Ovary (tissue), 9 donors: ENCODE data around the gene LIMS2. TPM values are rescaled to one million over a fixed set of nuclear protein-coding genes. Genes with fewer than 3 reads are reported as not detected.

ENCODE experiments used
- DNase-seq, 5 donors: peaks; one replicate each; pipeline ENCODE4 v3.0.0-alpha.2; 2019 to 2020
- H3K27ac ChIP-seq, 2 donors: fragments of 200-600 bp; one replicate each; pipeline versions ENCODE4 v1.5.1 to v1.8.0; 2019 to 2022
- H3K27me3 ChIP-seq: fragments of 200-600 bp; one replicate; pipeline ENCODE4 v1.8.0; 2022
- H3K36me3 ChIP-seq: fragments of 200-600 bp; sonication (generic); one replicate; pipeline ENCODE4 v1.5.1; 2019
- H3K4me1 ChIP-seq: one replicate; pipeline ENCODE4 v1.8.1; 2013; ENCODE audit warnings: mild to moderate bottlenecking, moderate library complexity; ENCODE audit not compliant: insufficient read depth
- H3K4me3 ChIP-seq: fragments of 200-600 bp; sonication (generic); one replicate; pipeline ENCODE4 v1.5.1; 2017
- H3K9me3 ChIP-seq, 2 donors: fragments of 200-600 bp in 1 of 2; sonication (generic) in 1 of 2; one replicate each; pipeline versions ENCODE4 v1.5.1 to v1.8.1; 2013 to 2019; ENCODE audit warnings: mild to moderate bottlenecking in 1 of 2, moderate library complexity in 1 of 2
- CTCF ChIP-seq, 3 donors: fragments of 450-650 bp in 2 of 3; fragments of 200-600 bp in 1 of 3; IDR thresholded peaks; one replicate each; pipeline versions ENCODE4 v1.5.1 to v1.8.0; 2016 to 2022; ENCODE audit warnings: antibody characterized with exemption in 3 of 3, mild to moderate bottlenecking in 1 of 3
- EP300 ChIP-seq: sonication (generic); formaldehyde crosslinking; IDR thresholded peaks from one replicate; pipeline ENCODE4 v1.6.1; 2017; ENCODE audit warnings: antibody characterized with exemption
- POLR2A ChIP-seq: fragments of 450-650 bp; IDR thresholded peaks from one replicate; pipeline ENCODE4 v1.6.1; 2017; ENCODE audit warnings: antibody characterized with exemption, mild to moderate bottlenecking, moderate library complexity
- WGBS, 3 donors: extraction: QIAGEN DNeasy Blood & Tissue Kit in 1 of 3; methylation state at CpG; one replicate each; pipeline versions ENCODE4 v1.1.5 to v1.1.7; 2013 to 2017; 5-methylcytosine and 5-hydroxymethylcytosine counted together
- intact Hi-C, 4 donors: fragments of 100-400 bp; cut with DNase I; formaldehyde crosslinking; loops; one replicate each; pipeline versions ENCODE4 v1.11.0 to v1.15.1; 2022 to 2023
- polyA plus RNA-seq, 2 donors: library from polyadenylated mRNA; stranded (reverse); fragments of 200-250 nt in 1 of 2; fragments of 350-450 nt in 1 of 2; fragmentation: Illumina TruSeq in 1 of 2; extraction: RNeasy Lipid Tissue Mini Kit (QIAGEN cat#74804) in 1 of 2; gene quantifications; one replicate each; pipeline ENCODE4 v1.2.3, GENCODE V29; 2013 to 2014
- total RNA-seq, 7 donors: library from RNA; depleted of rRNA in 2 of 7; stranded (reverse); fragments of >200 nt in 2 of 7; fragmentation: NEBNext Ultra II Directional in 3 of 7; extraction: Animal tissue kit (Norgen Biotek cat#: 25700) in 3 of 7; gene quantifications; one replicate each; pipeline versions ENCODE4 v1.1.0 to v1.2.4, GENCODE V29; 2016 to 2023
- donor health status: DM: no; HTN: no; CAD: no; lungs with moderate emphysema.
- donor health status: DM: no; HTN: no; CAD: no.
- donor health status: Bipolar disorder and iron deficiency.
- donor health status: DM: yes; HTN: yes; CAD: no.
- donor health status: DM: no; HTN: no; CAD: no.
- donor health status: DM: yes; HTN: yes; CAD: no.

LIMS2 gene
- total and polyA plus RNA-seq, 9 donors, result 3.8 to 70.4 (median 19.1) TPM

- intact Hi-C loops, result no loop called here
- Histone ChIP-seq H3K4me3 (no peak overlapping the region), H3K27ac (no peak overlapping the region), H3K27me3 (no peaks in the 10 kb centered on the region), H3K4me1 (peaks cover 4% of the 10 kb centered on the region), H3K36me3 (no peaks in the 10 kb centered on the region), H3K9me3 (no peaks in the 10 kb centered on the region)
- no peak for DNase-seq
- WGBS, 3 donors, result 89 to 94% (median 92%) methylated on average over 21 of the region's 21 CpGs
- TF ChIP-seq POLR2A, result no peak
- TF ChIP-seq CTCF (IDR thresholded peaks at IDR 0.05), result no peak
- no peak for TF ChIP-seq EP300
Measured at GRCh38 chr2:127697482-127698180, 22.3 kb upstream of the LIMS2 start.

- Histone ChIP-seq H3K4me3 (peak overlapping the region; percentile 33), H3K4me1 (peaks cover 4% of the 10 kb centered on the region), H3K27ac (no peak overlapping the region), H3K27me3 (no peaks in the 10 kb centered on the region), H3K36me3 (no peaks in the 10 kb centered on the region), H3K9me3 (no peaks in the 10 kb centered on the region)
- WGBS, 3 donors, result 30 to 44% (median 39%) methylated on average over 51 to 52 of the region's 52 CpGs
- TF ChIP-seq EP300 (no peak), CTCF (IDR thresholded peaks at IDR 0.05) (peak in 1 of 3 donors; percentile 9)
- DNase-seq, result peak in 3 of 5 donors; percentile 49 to 64 (median 53)
- intact Hi-C loops, result no loop called here
Measured at GRCh38 chr2:127695491-127696472, 20.5 kb upstream of the LIMS2 start.

- H3K36me3 ChIP-seq, result no peaks in the 10 kb centered on the region
- TF ChIP-seq EP300, result no peak
- no peaks in the 10 kb centered on the region for H3K27me3 ChIP-seq
- intact Hi-C loops, result no loop called here
- 33 to 49% (median 45%) methylated on average over 9 of the region's 9 CpGs for WGBS, 3 donors
- DNase-seq, result peak in 2 of 5 donors; percentile 46 to 59
- no peaks in the 10 kb centered on the region for H3K9me3 ChIP-seq
- H3K4me1 ChIP-seq, result peaks cover 1% of the 10 kb centered on the region
- no peak overlapping the region for H3K27ac ChIP-seq
- no peak overlapping the region for H3K4me3 ChIP-seq
Measured at GRCh38 chr2:127694986-127695385, 19.7 kb upstream of the LIMS2 start.

GRCh38 chr2:127690696-127691095 lies 15.4 kb upstream of the LIMS2 start:
- TF ChIP-seq EP300, result no peak
- TF ChIP-seq CTCF (IDR thresholded peaks at IDR 0.05), result no peak
- no peak for TF ChIP-seq POLR2A
- Histone ChIP-seq H3K4me3 (no peak overlapping the region), H3K27ac (no peak overlapping the region), H3K36me3 (no peaks in the 10 kb centered on the region), H3K9me3 (no peaks in the 10 kb centered on the region), H3K27me3 (no peaks in the 10 kb centered on the region), H3K4me1 (peaks cover 1% of the 10 kb centered on the region)
- no peak for DNase-seq
- intact Hi-C loops, result no loop called here
- WGBS, 3 donors, result 90 to 98% (median 93%) methylated on average over 2 of the region's 2 CpGs
